Stimulated activated CD8-positive, alpha-beta memory T cell treated with anti-CD3 and anti-CD28 coated beads, Interleukin-4, amount 100 ng/mL, for 4 hours (primary cell): Measurements from ENCODE around the gene ANKRD62.

Source experiments
- DNase-seq, 2 donors: peaks; one replicate each; pipeline ENCODE4 v3.0.0-alpha.2; 2020; ENCODE audit warnings: low read depth in 2 of 2, low spot score in 1 of 2

Gene ANKRD62

DNA sequence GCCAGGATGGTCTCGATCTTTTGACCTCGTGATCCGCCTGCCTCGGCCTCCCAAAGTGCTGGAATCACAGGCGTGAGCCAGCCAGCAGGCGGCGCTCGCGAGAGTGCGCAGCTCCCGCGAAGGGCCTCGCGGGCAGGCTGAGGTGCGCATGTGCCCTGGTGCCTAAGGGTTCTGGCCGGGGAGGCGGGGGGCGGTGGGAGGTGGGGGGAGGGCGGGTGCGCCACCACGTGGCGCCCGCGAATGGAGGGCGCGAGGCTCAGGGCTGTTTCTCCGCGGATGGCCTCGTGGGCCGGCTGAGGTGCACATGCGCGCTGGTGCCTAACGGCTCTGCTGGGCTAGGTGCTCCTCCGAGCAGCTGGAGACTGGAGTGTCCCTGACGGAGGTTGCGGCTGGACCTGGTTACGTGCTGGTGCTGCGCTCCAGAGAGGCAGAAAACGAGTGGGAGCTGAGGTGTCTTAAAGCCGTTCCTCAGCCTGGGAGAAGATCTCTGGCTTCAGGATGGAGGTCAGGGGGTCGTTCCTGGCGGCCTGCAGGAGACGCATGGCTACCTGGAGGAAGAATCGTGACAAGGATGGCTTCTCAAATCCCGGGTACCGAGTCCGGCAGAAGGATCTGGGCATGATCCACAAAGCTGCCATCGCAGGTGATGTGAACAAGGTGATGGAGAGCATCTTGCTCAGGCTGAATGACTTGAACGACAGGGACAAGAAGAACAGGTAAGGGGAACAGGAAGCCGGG is at the start of gene ANKRD62:
Gene ANKRD62, plus strand, starts transcription at position 324 of the 738 bp plus-strand sequence. Its CDS starts 175 bp downstream, at position 499.
- DNase-seq: no peak

DNA sequence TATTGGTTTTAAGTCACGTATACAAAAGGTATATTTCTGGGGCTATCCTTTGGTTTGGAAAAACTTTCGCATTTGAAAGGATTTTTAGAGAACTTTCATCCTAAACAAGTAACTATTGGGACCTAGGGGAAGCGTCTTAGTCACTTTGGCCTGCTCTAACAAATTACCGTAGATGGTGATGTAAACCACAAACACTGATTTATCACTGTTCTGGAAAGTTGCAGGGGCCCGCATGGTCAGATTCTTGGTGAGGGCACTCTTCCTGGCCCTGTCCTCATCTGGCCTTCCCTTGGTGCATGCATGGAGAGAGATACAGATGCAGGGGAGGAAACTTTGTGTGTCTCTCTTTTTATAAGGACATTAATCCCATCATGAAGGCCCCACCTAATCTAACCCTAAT is 49.1 kb upstream of the ANKRD62 start:
- DNase-seq: no peak

GRCh38 chr18:12046046-12046750 is 47.4 kb upstream of the ANKRD62 start:
- no peak for DNase-seq

DNA sequence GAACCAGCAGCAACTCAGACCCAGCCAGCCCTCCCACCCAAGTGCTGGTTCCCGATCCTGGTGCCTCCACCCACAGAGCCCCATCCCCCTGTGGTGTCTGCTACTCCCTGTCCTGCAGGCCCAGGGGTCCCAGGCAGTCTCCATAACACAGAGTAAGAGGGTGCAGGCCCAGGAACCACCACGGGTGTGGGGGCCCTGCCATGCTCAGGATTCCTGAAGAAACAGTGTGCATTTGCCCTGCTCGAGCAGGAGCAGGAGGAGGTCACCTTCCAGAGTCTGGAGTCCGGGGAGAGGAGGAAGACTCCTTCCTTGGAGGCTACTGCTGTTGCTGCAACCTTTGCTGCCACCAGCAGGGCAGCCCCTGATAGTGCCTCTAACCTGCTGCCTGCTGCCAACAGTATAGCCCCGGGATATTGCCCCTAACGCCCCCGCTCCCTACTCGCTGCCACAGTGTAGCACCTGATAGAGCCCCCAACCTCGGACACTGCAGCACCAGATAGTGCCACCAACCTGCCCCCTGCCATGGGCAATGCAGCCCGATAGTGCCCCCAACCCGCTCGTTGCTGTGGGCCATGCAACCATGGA is 46.8 kb upstream of the ANKRD62 start:
- no peak for DNase-seq

DNA sequence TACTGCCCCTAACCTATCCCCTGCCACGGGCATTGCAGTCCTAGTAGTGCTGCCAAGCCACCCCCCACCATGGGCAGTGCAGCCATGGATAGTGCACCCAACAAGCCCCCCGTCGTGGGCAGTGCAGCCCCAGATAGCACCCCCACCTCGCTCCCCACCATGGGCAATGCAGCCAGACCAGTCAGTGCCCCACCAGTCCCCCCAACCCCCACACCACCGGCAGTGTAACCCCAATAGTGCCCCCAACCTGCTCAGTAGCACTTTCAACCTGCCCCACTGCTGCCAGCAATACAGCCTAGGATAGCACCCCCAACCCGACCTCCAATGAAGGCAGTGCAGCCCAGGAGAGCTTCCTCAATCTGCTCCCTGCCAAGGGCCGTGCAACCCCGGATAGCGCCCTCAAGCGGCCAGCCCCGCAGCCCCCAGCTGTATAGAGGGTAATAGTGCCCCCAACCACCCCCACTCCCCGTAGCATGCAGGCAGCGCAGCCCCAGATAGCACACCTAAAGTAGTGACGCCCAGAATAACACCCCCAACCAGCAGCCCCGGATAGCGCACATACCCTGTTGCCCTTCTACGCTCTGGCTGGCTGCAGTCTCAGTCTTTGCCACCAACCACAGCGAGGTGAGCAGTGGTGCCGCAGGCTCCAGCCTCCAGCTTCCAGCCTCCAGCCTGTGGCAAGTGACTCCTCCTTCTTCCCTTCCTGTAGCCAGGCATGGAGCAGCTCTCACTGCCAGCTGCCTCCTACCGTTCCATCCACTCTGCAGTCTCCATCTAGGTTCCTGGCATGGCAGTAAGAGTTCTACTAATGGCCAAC is 45.4 kb upstream of the ANKRD62 start:
- no peak for DNase-seq

DNA sequence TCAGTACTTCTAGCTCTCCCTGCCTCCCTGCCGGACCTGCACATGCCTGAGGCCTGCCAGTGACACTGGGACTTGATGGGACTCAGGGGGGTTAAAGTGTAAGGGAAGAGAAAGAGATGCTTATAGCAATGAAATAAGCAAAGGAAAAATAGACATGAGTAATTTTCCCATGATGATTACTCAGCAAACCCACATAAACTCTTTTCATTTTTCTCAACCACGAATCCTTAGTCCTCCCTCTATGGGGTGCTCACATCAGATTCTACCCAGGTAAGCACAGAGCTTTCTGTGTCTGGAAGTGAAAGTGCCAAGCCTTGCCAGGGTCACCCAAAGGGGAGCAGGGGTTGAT is 44.8 kb upstream of the ANKRD62 start:
- no peak for DNase-seq

GRCh38 chr18:12049978-12050811 is 43.4 kb upstream of the ANKRD62 start:
- no peak for DNase-seq

- no peak for DNase-seq
Observed at GRCh38 chr18:12052866-12053265, 40.8 kb upstream of the ANKRD62 start.

- no peak for DNase-seq
Observed at GRCh38 chr18:12053289-12053688, 40.4 kb upstream of the ANKRD62 start.

GRCh38 chr18:12056034-12056883 is 37.4 kb upstream of the ANKRD62 start:
- no peak for DNase-seq

GRCh38 chr18:12056884-12057402 is 36.7 kb upstream of the ANKRD62 start:
- DNase-seq: no peak

DNA sequence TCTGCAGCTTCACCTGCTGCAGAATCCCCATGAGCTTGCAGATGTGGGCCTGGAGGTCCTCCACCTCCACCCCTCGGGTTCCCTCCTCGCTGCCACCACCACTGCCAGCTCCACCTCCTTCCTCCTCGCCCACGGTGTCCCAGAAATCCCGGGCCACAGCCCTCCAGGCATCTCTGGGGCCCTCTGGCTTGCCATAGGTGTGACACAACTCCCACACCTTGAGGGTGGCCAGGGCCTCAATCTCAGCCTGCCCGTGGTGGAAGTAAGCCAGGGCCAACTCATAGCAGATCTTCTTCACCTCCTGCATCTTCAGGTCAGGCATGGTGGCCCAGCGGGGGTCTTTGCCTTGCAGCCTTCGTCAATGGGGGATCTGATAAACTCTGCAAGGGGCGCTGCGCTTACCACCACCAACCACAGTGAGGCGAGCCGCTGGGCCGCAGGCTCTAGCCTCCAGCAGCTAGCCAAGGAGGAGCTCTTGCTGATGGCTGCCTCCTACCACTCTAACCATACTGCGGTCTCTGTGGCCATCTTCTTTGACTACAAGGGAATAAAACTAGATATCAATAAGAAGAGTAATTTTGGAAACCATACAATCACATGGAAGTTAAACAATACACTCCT is 36.1 kb upstream of the ANKRD62 start:
- no peak for DNase-seq

- no peak for DNase-seq
Observed at GRCh38 chr18:12059334-12060181, 34.1 kb upstream of the ANKRD62 start.

- DNase-seq: no peak
Observed at GRCh38 chr18:12060182-12060870, 33.3 kb upstream of the ANKRD62 start.

DNA sequence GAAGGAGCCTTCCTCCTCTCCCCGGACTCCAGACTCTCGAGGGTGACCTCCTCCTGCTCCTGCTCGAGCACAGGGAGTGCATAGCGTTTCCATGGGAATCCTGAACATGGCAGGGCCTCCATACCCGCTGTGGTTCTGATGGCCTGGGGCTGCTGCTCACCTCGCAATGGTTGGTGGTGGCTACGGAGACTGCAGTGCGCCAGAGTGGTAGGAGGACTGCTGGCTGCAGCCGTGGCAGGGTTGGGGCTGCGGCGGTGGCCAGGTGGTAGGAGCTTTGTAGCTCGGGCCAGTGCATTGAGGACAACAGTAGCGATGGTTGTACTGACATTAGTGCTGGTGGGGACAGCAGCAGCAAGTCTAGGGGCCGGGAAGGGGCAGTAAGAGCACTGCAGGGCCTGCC is 32.0 kb upstream of the ANKRD62 start:
- DNase-seq: no peak

DNA sequence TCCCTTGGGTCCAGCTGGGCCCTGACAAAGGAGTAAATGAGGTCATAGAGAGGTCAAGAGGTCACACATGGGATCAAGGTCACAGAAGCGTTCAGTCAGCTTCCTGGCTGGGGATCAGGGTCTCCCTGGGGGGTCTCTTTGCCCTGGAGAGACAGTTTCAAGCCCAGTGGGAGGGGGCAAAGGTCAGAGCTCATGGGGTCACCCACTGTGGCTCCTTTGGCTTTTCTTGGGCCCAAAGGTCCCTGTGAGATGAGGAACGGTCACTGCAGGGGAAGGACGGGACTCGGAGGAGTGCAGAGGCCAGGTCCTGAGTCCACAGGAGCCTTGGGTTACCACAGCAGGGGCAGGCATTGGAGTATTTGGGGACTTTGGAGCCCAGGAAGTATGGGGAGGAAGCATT is 30.7 kb upstream of the ANKRD62 start:
- DNase-seq: no peak

DNA sequence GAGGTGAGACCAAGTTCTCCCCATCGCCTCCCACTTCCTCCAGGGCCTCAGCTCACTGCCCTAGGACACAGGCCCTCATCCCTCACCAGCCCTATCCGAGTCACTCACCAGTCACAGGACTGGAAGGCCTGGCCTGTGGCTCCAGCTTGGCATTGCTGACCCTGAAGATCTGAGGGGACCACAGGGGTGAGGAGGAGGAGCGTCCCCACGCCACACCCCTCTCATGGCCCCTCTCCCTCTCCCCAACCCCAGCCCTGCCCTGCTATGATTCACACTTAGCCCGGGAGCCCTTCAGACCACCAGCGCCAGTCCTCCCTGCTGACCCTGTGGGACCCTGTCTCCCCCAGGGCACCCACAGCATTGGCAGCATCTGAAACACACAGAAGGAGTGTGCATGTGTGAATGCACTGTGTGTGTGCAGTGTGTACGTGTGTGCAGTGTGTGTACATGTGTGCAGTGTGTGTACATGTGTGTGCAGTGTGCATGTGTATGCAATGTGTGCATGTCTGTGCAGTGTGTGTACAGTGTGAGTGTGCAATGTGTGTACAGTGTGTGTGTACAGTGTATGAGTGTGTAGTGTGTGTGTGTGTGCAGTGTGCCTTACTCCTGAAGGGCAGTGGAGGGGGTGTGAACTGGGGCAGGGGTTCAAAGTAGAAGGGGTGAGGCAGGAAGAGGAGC is 29.4 kb upstream of the ANKRD62 start:
- no peak for DNase-seq
